ENCODE data around the gene RNF112. TPM values are rescaled to one million over a fixed set of nuclear protein-coding genes. Genes with fewer than 3 reads are reported as not detected.
A peak's percentile ranks its signal among the peaks of the same experiment; 100 is the strongest.

The RNF112 gene
- total and polyA plus RNA-seq, 7 experiments from 2014 or later, result 0.15 to 2.3 (median 1.1) TPM; not detected in 1

GRCh38 chr17:19424934-19425868 is 14.2 kb downstream of the RNF112 start:
- ChIA-PET CTCF (interaction anchor here (0.7 kb wide), 1 partner anchor 24 kb away, joined by 4 read pairs; no protein-coding TSS in a partner anchor), POLR2A (no interaction called here)
- Histone ChIP-seq H3K36me3 (ENCODE audit: control insufficient read depth in 2 of 3, insufficient read depth in 3 of 3, low read length in 3 of 3) (no peaks in the 10 kb centered on the region), H3K4me1 (ENCODE audit: control insufficient read depth in 2 of 2, insufficient read depth in 2 of 2, low read length in 2 of 2) (no peaks in the 10 kb centered on the region), H3K9me3 (ENCODE audit: control insufficient read depth in 2 of 3, low read length in 3 of 3) (no peaks in the 10 kb centered on the region), H3K4me3 (ENCODE audit: low read length) (no peak overlapping the region), H3K27me3 (ENCODE audit: control insufficient read depth in 2 of 2, insufficient read depth in 2 of 2, low read length in 2 of 2) (no peaks in the 10 kb centered on the region), H3K27ac (ENCODE audit: low read depth, low read length) (no peak overlapping the region)
- DNase-seq (no peak), ATAC-seq (no peak)
- H3K27me3 Mint-ChIP-seq, result peaks cover 0 to 18% (median 0%) of the 10 kb centered on the region in 5 donors
- no peak overlapping the region for H3K4me3 Mint-ChIP-seq
- no peaks in the 10 kb centered on the region for H3K4me1 Mint-ChIP-seq
- H3K9me3 Mint-ChIP-seq, result no peaks in the 10 kb centered on the region
- no peak overlapping the region for H3K27ac Mint-ChIP-seq
- no peaks in the 10 kb centered on the region for H3K36me3 Mint-ChIP-seq
- intact Hi-C loops (cut with micrococcal nuclease), result no loop called here

GRCh38 chr17:19426631-19427030 is 15.6 kb downstream of the RNF112 start:
- CTCF ChIA-PET, result no interaction called here

GRCh38 chr17:19431691-19432090 is 20.7 kb downstream of the RNF112 start:
- Mint-ChIP-seq H3K27ac (no peak overlapping the region), H3K4me3 (no peak overlapping the region), H3K36me3 (no peaks in the 10 kb centered on the region), H3K27me3 (peaks cover 0 to 28% (median 0%) of the 10 kb centered on the region in 5 donors), H3K4me1 (no peaks in the 10 kb centered on the region), H3K9me3 (no peaks in the 10 kb centered on the region)
- H3K27ac ChIP-seq (ENCODE audit: low read depth, low read length), result no peak overlapping the region
- CTCF ChIA-PET, result no interaction called here
- H3K9me3 ChIP-seq (ENCODE audit: control insufficient read depth in 2 of 3, low read length in 3 of 3), result no peaks in the 10 kb centered on the region
- DNase-seq (no peak), ATAC-seq (no peak)
- no peak overlapping the region for H3K4me3 ChIP-seq (ENCODE audit: low read length)
- POLR2A ChIA-PET, result no interaction called here
- no peaks in the 10 kb centered on the region for H3K4me1 ChIP-seq (ENCODE audit: control insufficient read depth in 2 of 2, insufficient read depth in 2 of 2, low read length in 2 of 2)
- H3K27me3 ChIP-seq (ENCODE audit: control insufficient read depth in 2 of 2, insufficient read depth in 2 of 2, low read length in 2 of 2), result no peaks in the 10 kb centered on the region
- intact Hi-C loops (cut with micrococcal nuclease), result no loop called here
- H3K36me3 ChIP-seq (ENCODE audit: control insufficient read depth in 2 of 3, insufficient read depth in 3 of 3, low read length in 3 of 3), result no peaks in the 10 kb centered on the region

More at GRCh38 chr17:19426631-19427030, 15.6 kb downstream of the RNF112 start:
- no peak overlapping the region for H3K4me3 Mint-ChIP-seq
- H3K9me3 ChIP-seq (ENCODE audit: control insufficient read depth in 2 of 3, low read length in 3 of 3), result no peaks in the 10 kb centered on the region
- no peaks in the 10 kb centered on the region for H3K36me3 ChIP-seq (ENCODE audit: control insufficient read depth in 2 of 3, insufficient read depth in 3 of 3, low read length in 3 of 3)
- intact Hi-C loops (cut with micrococcal nuclease), result no loop called here
- POLR2A ChIA-PET, result no interaction called here
- H3K27ac ChIP-seq (ENCODE audit: low read depth, low read length), result no peak overlapping the region
- no peaks in the 10 kb centered on the region for H3K4me1 ChIP-seq (ENCODE audit: control insufficient read depth in 2 of 2, insufficient read depth in 2 of 2, low read length in 2 of 2)
- H3K36me3 Mint-ChIP-seq, result no peaks in the 10 kb centered on the region
- H3K27ac Mint-ChIP-seq, result no peak overlapping the region
- H3K9me3 Mint-ChIP-seq, result no peaks in the 10 kb centered on the region
- DNase-seq, result no peak
- H3K27me3 ChIP-seq (ENCODE audit: control insufficient read depth in 2 of 2, insufficient read depth in 2 of 2, low read length in 2 of 2), result no peaks in the 10 kb centered on the region
- peaks cover 0 to 18% (median 0%) of the 10 kb centered on the region in 5 donors for H3K27me3 Mint-ChIP-seq
- ATAC-seq, result no peak
- no peaks in the 10 kb centered on the region for H3K4me1 Mint-ChIP-seq
- no peak overlapping the region for H3K4me3 ChIP-seq (ENCODE audit: low read length)

GRCh38 chr17:19433255-19433654 is 22.2 kb downstream of the RNF112 start:
- Mint-ChIP-seq H3K36me3 (no peaks in the 10 kb centered on the region), H3K27me3 (peaks cover 0 to 33% (median 0%) of the 10 kb centered on the region in 5 donors), H3K9me3 (no peaks in the 10 kb centered on the region), H3K27ac (peak overlapping the region in 1 of 9 donors; percentile 51), H3K4me3 (no peak overlapping the region), H3K4me1 (no peaks in the 10 kb centered on the region)
- no peaks in the 10 kb centered on the region for H3K4me1 ChIP-seq (ENCODE audit: control insufficient read depth in 2 of 2, insufficient read depth in 2 of 2, low read length in 2 of 2)
- H3K9me3 ChIP-seq (ENCODE audit: control insufficient read depth in 2 of 3, low read length in 3 of 3), result no peaks in the 10 kb centered on the region
- no peaks in the 10 kb centered on the region for H3K36me3 ChIP-seq (ENCODE audit: control insufficient read depth in 2 of 3, insufficient read depth in 3 of 3, low read length in 3 of 3)
- ChIA-PET POLR2A (no interaction called here), CTCF (interaction anchor here (0.7 to 1.6 kb wide), 2 partner anchors 14 to 329 kb away, joined by 3 to 7 read pairs; no protein-coding TSS in a partner anchor)
- no peak for DNase-seq
- intact Hi-C loops (cut with micrococcal nuclease), result no loop called here
- no peak overlapping the region for H3K27ac ChIP-seq (ENCODE audit: low read depth, low read length)
- H3K4me3 ChIP-seq (ENCODE audit: low read length), result no peak overlapping the region
- H3K27me3 ChIP-seq (ENCODE audit: control insufficient read depth in 2 of 2, insufficient read depth in 2 of 2, low read length in 2 of 2), result no peaks in the 10 kb centered on the region
- ATAC-seq, result no peak

GRCh38 chr17:19433727-19434340 is 22.8 kb downstream of the RNF112 start:
- no peaks in the 10 kb centered on the region for H3K4me1 ChIP-seq (ENCODE audit: control insufficient read depth in 2 of 2, insufficient read depth in 2 of 2, low read length in 2 of 2)
- H3K36me3 Mint-ChIP-seq, result no peaks in the 10 kb centered on the region
- H3K27ac ChIP-seq (ENCODE audit: low read depth, low read length), result no peak overlapping the region
- H3K27me3 ChIP-seq (ENCODE audit: control insufficient read depth in 2 of 2, insufficient read depth in 2 of 2, low read length in 2 of 2), result no peaks in the 10 kb centered on the region
- H3K9me3 ChIP-seq (ENCODE audit: control insufficient read depth in 2 of 3, low read length in 3 of 3), result no peaks in the 10 kb centered on the region
- no peak overlapping the region for H3K4me3 ChIP-seq (ENCODE audit: low read length)
- no peaks in the 10 kb centered on the region for H3K9me3 Mint-ChIP-seq
- DNase-seq (no peak), ATAC-seq (no peak)
- ChIA-PET POLR2A (no interaction called here), CTCF (interaction anchor here (0.7 to 1.6 kb wide), 2 partner anchors 14 to 329 kb away, joined by 3 to 7 read pairs; no protein-coding TSS in a partner anchor)
- intact Hi-C loops (cut with micrococcal nuclease), result no loop called here
- peak overlapping the region in 1 of 9 donors; percentile 17 for H3K27ac Mint-ChIP-seq
- no peak overlapping the region for H3K4me3 Mint-ChIP-seq
- no peaks in the 10 kb centered on the region for H3K4me1 Mint-ChIP-seq
- no peaks in the 10 kb centered on the region for H3K36me3 ChIP-seq (ENCODE audit: control insufficient read depth in 2 of 3, insufficient read depth in 3 of 3, low read length in 3 of 3)
- peaks cover 0 to 39% (median 0%) of the 10 kb centered on the region in 5 donors for H3K27me3 Mint-ChIP-seq

GRCh38 chr17:19440421-19440820 is 29.4 kb downstream of the RNF112 start:
- Histone ChIP-seq H3K4me3 (ENCODE audit: low read length) (no peak overlapping the region), H3K36me3 (ENCODE audit: control insufficient read depth in 2 of 3, insufficient read depth in 3 of 3, low read length in 3 of 3) (no peaks in the 10 kb centered on the region), H3K4me1 (ENCODE audit: control insufficient read depth in 2 of 2, insufficient read depth in 2 of 2, low read length in 2 of 2) (no peaks in the 10 kb centered on the region), H3K9me3 (ENCODE audit: control insufficient read depth in 2 of 3, low read length in 3 of 3) (peaks cover 0 to 3% (median 0%) of the 10 kb centered on the region in 3 experiments), H3K27ac (ENCODE audit: low read depth, low read length) (no peak overlapping the region), H3K27me3 (ENCODE audit: control insufficient read depth in 2 of 2, insufficient read depth in 2 of 2, low read length in 2 of 2) (no peaks in the 10 kb centered on the region)
- Mint-ChIP-seq H3K36me3 (peaks cover 2 to 9% (median 7%) of the 10 kb centered on the region in 5 donors), H3K4me1 (peaks cover 0 to 2% (median 0%) of the 10 kb centered on the region in 7 donors), H3K27me3 (peaks cover 0 to 37% (median 10%) of the 10 kb centered on the region in 5 donors), H3K9me3 (peaks cover under 1 to 27% (median 6%) of the 10 kb centered on the region in 11 donors), H3K4me3 (no peak overlapping the region), H3K27ac (no peak overlapping the region)
- intact Hi-C loops (cut with micrococcal nuclease), result no loop called here
- ChIA-PET CTCF (no interaction called here), POLR2A (no interaction called here)
- DNase-seq, result no peak
- no peak for ATAC-seq
